GM12891 (cell line): ENCODE measurements around the gene ABTB2.

Experiments
- POLR2A ChIP-seq: IDR thresholded peaks from 2 replicates; pipeline ENCODE4 v1.6.1; 2011; ENCODE audit warnings: low read depth, low read length, control low read depth
- TAF1 ChIP-seq: IDR thresholded peaks from 2 replicates; pipeline ENCODE4 v1.6.1; 2011; ENCODE audit warnings: low read depth, low read length, control low read depth

DNA sequence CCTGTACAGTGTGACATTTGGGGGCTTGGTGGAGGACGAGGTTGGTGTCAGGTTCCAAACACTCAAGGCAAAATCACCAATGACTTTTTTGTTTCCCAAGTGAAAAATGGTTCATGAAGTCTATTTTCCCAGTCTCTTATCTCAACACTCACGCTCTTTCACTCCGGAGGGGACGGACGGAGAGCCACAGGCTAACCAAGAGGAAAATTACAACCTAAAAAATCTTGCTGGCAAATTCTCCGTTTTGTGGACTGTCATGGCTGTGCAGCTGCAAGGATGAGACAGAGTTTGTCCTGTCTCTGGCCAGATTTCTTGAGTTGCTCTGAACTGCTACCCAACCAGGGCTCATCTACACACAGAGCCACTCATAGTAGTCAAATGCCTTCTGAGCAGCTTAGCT is 101.2 kb downstream of the ABTB2 start:
- TF ChIP-seq POLR2A (no peak), TAF1 (no peak)
